PC-3 (cell line): ENCODE results near the gene RAB31. TPM values are rescaled to one million over a fixed set of nuclear protein-coding genes. Genes with fewer than 3 reads are reported as not detected.

ENCODE experiments used
- ATAC-seq: fragments of 200-7000 bp; cut with Tn5 transposase; 2 replicates; pipeline ENCODE4 v1.9.1; 2020; ENCODE audit warnings: mild to moderate bottlenecking, moderate library complexity
- BruUV-seq: library from RNA; stranded (reverse); fragments of 400-500 nt; replicated peaks from 2 replicates; lab custom pipeline; 2021; lab: Mats Ljungman, UMichigan
- CTCF ChIA-PET: fragments of 300-600 bp; sonication (Branson Sonifier 250); formaldehyde crosslinking; loops from one replicate; lab custom pipeline; 2022; ENCODE audit warnings: antibody characterized with exemption; lab: Charles Lee
- POLR2A ChIA-PET: fragments of 300-600 bp; sonication (Branson Sonifier 250); formaldehyde crosslinking; loops from one replicate; lab custom pipeline; 2022; ENCODE audit warnings: antibody characterized with exemption; ENCODE audit not compliant: unreplicated experiment; lab: Charles Lee
- DNase-seq: peaks from one replicate; pipeline ENCODE4 v3.0.0-alpha.2; 2015
- H2AFZ ChIP-seq: fragments of 300-600 bp; sonication (generic); 2 replicates; pipeline ENCODE4 v1.6.0; 2016; ENCODE audit warnings: antibody characterized with exemption, low read length
- H3F3A ChIP-seq: fragments of 300-600 bp; sonication (generic); one replicate; pipeline ENCODE4 v1.6.0; 2017; ENCODE audit warnings: antibody characterized with exemption, low read length, control low read depth, mild to moderate bottlenecking; ENCODE audit not compliant: unreplicated experiment
- H3K27ac ChIP-seq: fragments of 300-600 bp; sonication (generic); 2 replicates; pipeline ENCODE4 v1.5.1; 2016; ENCODE audit warnings: mild to moderate bottlenecking, low read length
- H3K27me3 ChIP-seq: fragments of 300-600 bp; sonication (generic); 2 replicates; pipeline ENCODE4 v1.6.1; 2016; ENCODE audit warnings: low read length, mixed read lengths
- H3K36me3 ChIP-seq: fragments of 300-600 bp; sonication (generic); 2 replicates; pipeline ENCODE4 v1.6.1; 2016; ENCODE audit warnings: low read depth, mixed run types, low read length, mixed read lengths
- H3K4me1 ChIP-seq: fragments of 300-600 bp; sonication (generic); 2 replicates; pipeline ENCODE4 v1.5.1; 2016; ENCODE audit warnings: low read length; ENCODE audit not compliant: insufficient read depth
- H3K4me2 ChIP-seq: fragments of 300-600 bp; sonication (generic); 2 replicates; pipeline ENCODE4 v1.6.0; 2016; ENCODE audit warnings: low read length
- H3K4me3 ChIP-seq: fragments of 300-600 bp; sonication (generic); 2 replicates; pipeline ENCODE4 v1.5.1; 2016; ENCODE audit warnings: mild to moderate bottlenecking, low read length, mixed read lengths
- H3K79me2 ChIP-seq: fragments of 300-600 bp; sonication (generic); 2 replicates; pipeline ENCODE4 v1.6.1; 2017; ENCODE audit warnings: low read length, mixed read lengths
- H3K9ac ChIP-seq: fragments of 300-600 bp; sonication (generic); 2 replicates; pipeline ENCODE4 v1.6.0; 2016; ENCODE audit warnings: mild to moderate bottlenecking, low read length
- H3K9me2 ChIP-seq: fragments of 300-600 bp; sonication (generic); replicated peaks from 2 replicates; pipeline ENCODE4 v1.6.1; 2016; ENCODE audit warnings: mixed run types, low read length, mixed read lengths
- H3K9me3 ChIP-seq: fragments of 300-600 bp; sonication (generic); 2 replicates; pipeline ENCODE4 v1.6.1; 2016; ENCODE audit warnings: low read length, mixed read lengths
- H4K20me1 ChIP-seq: fragments of 300-600 bp; sonication (generic); 2 replicates; pipeline ENCODE4 v1.6.1; 2016; ENCODE audit warnings: low read length, mixed read lengths
- CTCF ChIP-seq: fragments of 300-600 bp; sonication (generic); conservative IDR thresholded peaks from 2 replicates; pipeline ENCODE4 v1.5.1; 2017; ENCODE audit warnings: antibody characterized with exemption, low read depth, mild to moderate bottlenecking, low read length
- EZH2 ChIP-seq: fragments of 300-600 bp; sonication (generic); IDR thresholded peaks from one replicate; pipeline ENCODE4 v1.6.1; 2017; ENCODE audit warnings: antibody characterized with exemption, mild to moderate bottlenecking, low read length; ENCODE audit not compliant: unreplicated experiment
- EZH2phosphoT487 ChIP-seq: fragments of 300-600 bp; sonication (generic); IDR thresholded peaks from 2 replicates; pipeline ENCODE4 v1.6.1; 2018; ENCODE audit warnings: mild to moderate bottlenecking, antibody characterized with exemption, low read length, borderline replicate concordance
- intact Hi-C: fragments of 100-400 bp; cut with micrococcal nuclease; formaldehyde crosslinking; loops from 2 replicates; pipeline ENCODE4 v1.9.0; 2023
- total RNA-seq: library from RNA; depleted of rRNA; stranded (reverse); fragments of >200 nt; gene quantifications from 2 replicates; pipeline ENCODE4 v1.2.3, GENCODE V29; 2014

RAB31 gene
- total RNA-seq, 1 experiment from 2014 or later, result 3.8 TPM

- H3K27ac ChIP-seq, result no peak overlapping the region
- H3F3A ChIP-seq, result peaks cover 4% of the 10 kb centered on the region
- no peak overlapping the region for H2AFZ ChIP-seq
- no peaks in the 10 kb centered on the region for H3K9me3 ChIP-seq
- CTCF ChIA-PET, result interaction anchor here (0.5 to 1.5 kb wide), 6 partner anchors 39 to 426 kb away, joined by 3 to 11 read pairs (median 4); no protein-coding TSS in a partner anchor
- DNase-seq (peak; percentile 83), ATAC-seq (peak; percentile 60)
- no peaks in the 10 kb centered on the region for H3K79me2 ChIP-seq
- intact Hi-C loops, result loop anchor here (1.0 to 5.0 kb wide), 4 partner anchors 38 to 195 kb away; no protein-coding TSS in a partner anchor
- no peak overlapping the region for H3K4me3 ChIP-seq
- no peaks in the 10 kb centered on the region for H3K27me3 ChIP-seq
- POLR2A ChIA-PET, result no interaction called here
- H3K4me2 ChIP-seq, result no peak overlapping the region
- H4K20me1 ChIP-seq, result no peaks in the 10 kb centered on the region
- no peak for TF ChIP-seq EZH2phosphoT487
- peak; percentile 81 for TF ChIP-seq CTCF
- no peaks in the 10 kb centered on the region for H3K9me2 ChIP-seq
- peaks cover 12% of the 10 kb centered on the region for H3K4me1 ChIP-seq
- no peaks in the 10 kb centered on the region for H3K36me3 ChIP-seq
- no peak overlapping the region for H3K9ac ChIP-seq
- no TSS peak for BruUV-seq
Measured at GRCh38 chr18:9722691-9723090, 14.6 kb downstream of the RAB31 start.

GRCh38 chr18:9724797-9725585 lies 16.9 kb downstream of the RAB31 start:
- Histone ChIP-seq H2AFZ (no peak overlapping the region), H3K27ac (no peak overlapping the region), H3K9ac (no peak overlapping the region), H3K4me2 (no peak overlapping the region), H3K9me3 (no peaks in the 10 kb centered on the region), H3K79me2 (no peaks in the 10 kb centered on the region), H3K4me3 (no peak overlapping the region), H3K4me1 (peaks cover 6% of the 10 kb centered on the region), H3K36me3 (no peaks in the 10 kb centered on the region), H3F3A (peaks cover 4% of the 10 kb centered on the region), H3K9me2 (no peaks in the 10 kb centered on the region), H3K27me3 (no peaks in the 10 kb centered on the region), H4K20me1 (no peaks in the 10 kb centered on the region)
- no peak for DNase-seq
- TF ChIP-seq EZH2 (no peak), CTCF (no peak), EZH2phosphoT487 (no peak)
- no peak for ATAC-seq
- ChIA-PET CTCF (no interaction called here), POLR2A (interaction anchor here (0.6 kb wide), 1 partner anchor 10 kb away, joined by 3 read pairs; no protein-coding TSS in a partner anchor)
- no TSS peak for BruUV-seq
- intact Hi-C loops, result loop anchor here (5.0 kb wide), 1 partner anchor 192 kb away; no protein-coding TSS in a partner anchor

GRCh38 chr18:9726175-9726574 lies 18.1 kb downstream of the RAB31 start:
- BruUV-seq, result no TSS peak
- H2AFZ ChIP-seq, result no peak overlapping the region
- DNase-seq (no peak), ATAC-seq (no peak)
- no peak for TF ChIP-seq EZH2phosphoT487
- TF ChIP-seq EZH2, result no peak
- no peak for TF ChIP-seq CTCF
- H3F3A ChIP-seq, result no peaks in the 10 kb centered on the region
- H3K27ac ChIP-seq, result no peak overlapping the region
- H3K4me2 ChIP-seq, result no peak overlapping the region
- H4K20me1 ChIP-seq, result no peaks in the 10 kb centered on the region
- H3K9me2 ChIP-seq, result no peaks in the 10 kb centered on the region
- H3K27me3 ChIP-seq, result no peaks in the 10 kb centered on the region
- no peak overlapping the region for H3K4me3 ChIP-seq
- H3K9me3 ChIP-seq, result no peaks in the 10 kb centered on the region
- POLR2A ChIA-PET, result no interaction called here
- H3K79me2 ChIP-seq, result no peaks in the 10 kb centered on the region
- no peaks in the 10 kb centered on the region for H3K36me3 ChIP-seq
- H3K4me1 ChIP-seq, result peaks cover 5% of the 10 kb centered on the region
- CTCF ChIA-PET, result no interaction called here
- intact Hi-C loops, result no loop called here
- H3K9ac ChIP-seq, result no peak overlapping the region
